ENCODE data around the gene HCRTR1. TPM values are rescaled to one million over a fixed set of nuclear protein-coding genes. Genes with fewer than 3 reads are reported as not detected.

Gene HCRTR1
- total and polyA plus RNA-seq, 2 donors (not counting 1 experiment from before 2014, with no cell fraction given), result not detected

DNA sequence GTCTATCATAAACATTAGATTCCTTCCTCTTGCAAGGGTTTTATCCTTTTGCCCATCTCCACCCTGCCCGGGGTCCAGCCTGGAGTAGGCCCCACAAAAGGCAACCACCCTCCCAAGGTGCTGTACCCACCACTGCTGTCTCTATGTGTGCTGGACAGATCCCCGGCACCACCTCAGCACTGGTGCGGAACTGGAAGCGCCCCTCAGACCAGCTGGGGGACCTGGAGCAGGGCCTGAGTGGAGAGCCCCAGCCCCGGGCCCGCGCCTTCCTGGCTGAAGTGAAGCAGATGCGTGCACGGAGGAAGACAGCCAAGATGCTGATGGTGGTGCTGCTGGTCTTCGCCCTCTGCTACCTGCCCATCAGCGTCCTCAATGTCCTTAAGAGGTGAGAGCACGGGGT lies 5.9 kb downstream of the HCRTR1 start:
- H2AFZ ChIP-seq (ENCODE audit: low read length), result no peak overlapping the region
- peaks cover 5% of the 10 kb centered on the region for H3K27me3 ChIP-seq (ENCODE audit: control insufficient read depth, insufficient read depth, low read length)
- H3K4me1 ChIP-seq (ENCODE audit: control insufficient read depth, extremely low read depth, insufficient read depth, low read length), result peaks cover 18% of the 10 kb centered on the region
- no peak overlapping the region for H3K27ac ChIP-seq (ENCODE audit: insufficient read depth, low read length)
- H4K20me1 ChIP-seq (ENCODE audit: control insufficient read depth, extremely low read depth, insufficient read depth, low read length), result no peaks in the 10 kb centered on the region
- H3K9ac ChIP-seq (ENCODE audit: insufficient read depth, low read length), result no peak overlapping the region
- no peaks in the 10 kb centered on the region for H3K9me3 ChIP-seq (ENCODE audit: control insufficient read depth, insufficient read depth, low read depth, low read length)
- H3K4me2 ChIP-seq (ENCODE audit: extremely low read depth, insufficient read depth, low read length), result no peak overlapping the region
- no peak for DNase-seq (ENCODE audit: low read depth in 2 of 2)
- H3K79me2 ChIP-seq (ENCODE audit: control insufficient read depth, insufficient read depth, low read length), result no peaks in the 10 kb centered on the region
- peaks cover 2% of the 10 kb centered on the region for H3K36me3 ChIP-seq (ENCODE audit: control insufficient read depth, insufficient read depth, low read length)
- H3K4me3 ChIP-seq (replicated peaks in 1 of 4; ENCODE audit: control extremely low read depth in 1 of 4, insufficient read depth in 1 of 4, low read depth in 3 of 4, low read length in 4 of 4), result no peak overlapping the region
- TF ChIP-seq, protein P1, sequence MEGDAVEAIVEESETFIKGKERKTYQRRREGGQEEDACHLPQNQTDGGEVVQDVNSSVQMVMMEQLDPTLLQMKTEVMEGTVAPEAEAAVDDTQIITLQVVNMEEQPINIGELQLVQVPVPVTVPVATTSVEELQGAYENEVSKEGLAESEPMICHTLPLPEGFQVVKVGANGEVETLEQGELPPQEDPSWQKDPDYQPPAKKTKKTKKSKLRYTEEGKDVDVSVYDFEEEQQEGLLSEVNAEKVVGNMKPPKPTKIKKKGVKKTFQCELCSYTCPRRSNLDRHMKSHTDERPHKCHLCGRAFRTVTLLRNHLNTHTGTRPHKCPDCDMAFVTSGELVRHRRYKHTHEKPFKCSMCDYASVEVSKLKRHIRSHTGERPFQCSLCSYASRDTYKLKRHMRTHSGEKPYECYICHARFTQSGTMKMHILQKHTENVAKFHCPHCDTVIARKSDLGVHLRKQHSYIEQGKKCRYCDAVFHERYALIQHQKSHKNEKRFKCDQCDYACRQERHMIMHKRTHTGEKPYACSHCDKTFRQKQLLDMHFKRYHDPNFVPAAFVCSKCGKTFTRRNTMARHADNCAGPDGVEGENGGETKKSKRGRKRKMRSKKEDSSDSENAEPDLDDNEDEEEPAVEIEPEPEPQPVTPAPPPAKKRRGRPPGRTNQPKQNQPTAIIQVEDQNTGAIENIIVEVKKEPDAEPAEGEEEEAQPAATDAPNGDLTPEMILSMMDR (conservative IDR thresholded peaks at IDR 0.05 in 1 of 2, IDR thresholded peaks at IDR 0.05 in 1 of 2; ENCODE audit: low read depth in 1 of 2, low read length in 2 of 2), result no peak
- TF ChIP-seq EZH2 (IDR thresholded peaks at IDR 0.05; ENCODE audit: low read length, missing control alignments), result no peak

DNA sequence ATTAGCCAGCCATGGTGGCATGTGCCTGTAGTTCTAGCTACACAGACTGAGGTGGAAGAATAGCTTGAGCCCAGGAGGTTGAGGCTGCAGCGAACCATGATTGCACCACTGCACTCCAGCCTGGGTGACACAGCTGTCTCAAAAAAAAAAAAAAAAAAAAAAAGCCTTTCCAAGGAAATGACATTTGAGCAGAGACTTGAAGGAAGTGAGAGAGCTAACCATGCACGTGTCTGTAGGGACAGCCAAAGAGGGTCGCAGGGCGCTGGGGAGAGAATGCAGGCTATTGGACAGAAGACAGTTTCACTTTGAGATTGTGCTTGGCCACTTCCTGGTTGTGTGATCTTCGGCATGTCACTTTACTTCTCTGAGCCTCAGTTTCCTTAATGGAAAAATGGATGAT lies 6.8 kb downstream of the HCRTR1 start:
- no peaks in the 10 kb centered on the region for H3K79me2 ChIP-seq (ENCODE audit: control insufficient read depth, insufficient read depth, low read length)
- no peaks in the 10 kb centered on the region for H4K20me1 ChIP-seq (ENCODE audit: control insufficient read depth, extremely low read depth, insufficient read depth, low read length)
- H3K4me2 ChIP-seq (ENCODE audit: extremely low read depth, insufficient read depth, low read length), result no peak overlapping the region
- H3K9me3 ChIP-seq (ENCODE audit: control insufficient read depth, insufficient read depth, low read depth, low read length), result no peaks in the 10 kb centered on the region
- H3K36me3 ChIP-seq (ENCODE audit: control insufficient read depth, insufficient read depth, low read length), result peaks cover 2% of the 10 kb centered on the region
- no peak overlapping the region for H3K9ac ChIP-seq (ENCODE audit: insufficient read depth, low read length)
- H3K27ac ChIP-seq (ENCODE audit: insufficient read depth, low read length), result no peak overlapping the region
- H2AFZ ChIP-seq (ENCODE audit: low read length), result no peak overlapping the region
- no peak overlapping the region for H3K4me3 ChIP-seq (replicated peaks in 1 of 4; ENCODE audit: control extremely low read depth in 1 of 4, insufficient read depth in 1 of 4, low read depth in 3 of 4, low read length in 4 of 4)
- no peak for DNase-seq (ENCODE audit: low read depth in 2 of 2)
- TF ChIP-seq, protein P1 (conservative IDR thresholded peaks at IDR 0.05 in 1 of 2, IDR thresholded peaks at IDR 0.05 in 1 of 2; ENCODE audit: low read depth in 1 of 2, low read length in 2 of 2), result no peak
- no peak for TF ChIP-seq EZH2 (IDR thresholded peaks at IDR 0.05; ENCODE audit: low read length, missing control alignments)
- peaks cover 18% of the 10 kb centered on the region for H3K4me1 ChIP-seq (ENCODE audit: control insufficient read depth, extremely low read depth, insufficient read depth, low read length)
- H3K27me3 ChIP-seq (ENCODE audit: control insufficient read depth, insufficient read depth, low read length), result no peaks in the 10 kb centered on the region

- H3K27ac ChIP-seq (ENCODE audit: insufficient read depth, low read length), result no peak overlapping the region
- no peaks in the 10 kb centered on the region for H3K79me2 ChIP-seq (ENCODE audit: control insufficient read depth, insufficient read depth, low read length)
- H3K4me1 ChIP-seq (ENCODE audit: control insufficient read depth, extremely low read depth, insufficient read depth, low read length), result peaks cover 18% of the 10 kb centered on the region
- no peak for DNase-seq (ENCODE audit: low read depth in 2 of 2)
- no peak overlapping the region for H3K4me3 ChIP-seq (replicated peaks in 1 of 4; ENCODE audit: control extremely low read depth in 1 of 4, insufficient read depth in 1 of 4, low read depth in 3 of 4, low read length in 4 of 4)
- no peaks in the 10 kb centered on the region for H4K20me1 ChIP-seq (ENCODE audit: control insufficient read depth, extremely low read depth, insufficient read depth, low read length)
- no peak overlapping the region for H3K4me2 ChIP-seq (ENCODE audit: extremely low read depth, insufficient read depth, low read length)
- no peak overlapping the region for H3K9ac ChIP-seq (ENCODE audit: insufficient read depth, low read length)
- H3K36me3 ChIP-seq (ENCODE audit: control insufficient read depth, insufficient read depth, low read length), result peaks cover 2% of the 10 kb centered on the region
- H2AFZ ChIP-seq (ENCODE audit: low read length), result no peak overlapping the region
- no peaks in the 10 kb centered on the region for H3K27me3 ChIP-seq (ENCODE audit: control insufficient read depth, insufficient read depth, low read length)
- H3K9me3 ChIP-seq (ENCODE audit: control insufficient read depth, insufficient read depth, low read depth, low read length), result no peaks in the 10 kb centered on the region
- TF ChIP-seq, protein P1 (conservative IDR thresholded peaks at IDR 0.05 in 1 of 2, IDR thresholded peaks at IDR 0.05 in 1 of 2; ENCODE audit: low read depth in 1 of 2, low read length in 2 of 2), result no peak
- no peak for TF ChIP-seq EZH2 (IDR thresholded peaks at IDR 0.05; ENCODE audit: low read length, missing control alignments)
These were observed 7.4 kb downstream of the HCRTR1 start for GRCh38 chr1:31624731-31625514.

All from fibroblast of lung (primary cell).